ENCODE data around the gene PARP9. TPM values are rescaled to one million over a fixed set of nuclear protein-coding genes. Genes with fewer than 3 reads are reported as not detected.

PARP9 gene
- total and polyA plus RNA-seq, 2 of the 8 experiments (the other 6 are each of a cell fraction or from before 2014, with no cell fraction given): 3.7 to 4.5 TPM

- no peak for TF ChIP-seq CHD7 (IDR thresholded peaks at IDR 0.05; ENCODE audit: insufficient replicate concordance, low read length)
Measured at GRCh38 chr3:122530164-122530563, 33.9 kb downstream of the PARP9 start (continued).
